ENCODE results near the gene ZNF160. TPM values are rescaled to one million over a fixed set of nuclear protein-coding genes. Genes with fewer than 3 reads are reported as not detected.

The ZNF160 gene
- 27.2 and 43.7 TPM in 2 replicates for total RNA-seq

GRCh38 chr19:53103234-53104203, at the start of gene ZNF160:
Gene ZNF160, minus strand, starts transcription at chr19:53103422. Its CDS starts 17,146 bp downstream, at chr19:53086276.

GRCh38 chr19:53132141-53132991, 29.1 kb upstream of the ZNF160 start, which contains the start of gene ZNF415:
Gene ZNF415, minus strand, starts transcription at chr19:53132910. Its CDS starts 10,234 bp downstream, at chr19:53122676.

Other genes with a start within 250 kb of the ZNF160 start
- 20.3 and 27.1 TPM in 2 replicates for gene ZNF468, start 245.8 kb downstream of the ZNF160 start, total RNA-seq
- gene ZNF320, start 205.8 kb downstream of the ZNF160 start, total RNA-seq = 11.7 and 16.3 TPM in 2 replicates
- gene ZNF888, start 180.0 kb downstream of the ZNF160 start, total RNA-seq = 4.5 and 13.0 TPM in 2 replicates
- gene ZNF816, start 140.5 kb downstream of the ZNF160 start, total RNA-seq = 10.2 and 16.1 TPM in 2 replicates
- gene ERVV-1, start 89.5 kb downstream of the ZNF160 start, total RNA-seq = not detected in 2 replicates
- gene ERVV-2, start 58.7 kb downstream of the ZNF160 start, total RNA-seq = under 0.01 TPM in 1 of 2 replicates, not detected in the other
- 5.8 and 11.0 TPM in 2 replicates for gene ZNF415, start 29.5 kb upstream of the ZNF160 start, total RNA-seq
- gene ZNF347, start 55.6 kb upstream of the ZNF160 start, total RNA-seq = 5.2 and 8.5 TPM in 2 replicates
- gene ZNF665, start 89.9 kb upstream of the ZNF160 start, total RNA-seq = 3.6 and 6.8 TPM in 2 replicates
- gene ZNF677, start 151.5 kb upstream of the ZNF160 start, total RNA-seq = 9.4 and 19.2 TPM in 2 replicates
- gene VN1R2, start 154.9 kb upstream of the ZNF160 start, total RNA-seq = not detected in 2 replicates
- gene VN1R4, start 164.3 kb upstream of the ZNF160 start, total RNA-seq = not detected in 2 replicates
- gene ZNF845, start 230.3 kb upstream of the ZNF160 start, total RNA-seq = 9.6 and 9.9 TPM in 2 replicates